A549 treated with AZD2906 at 1 μM for 4 hours (cell line): ENCODE measurements around the gene DAW1. TPM values are rescaled to one million over a fixed set of nuclear protein-coding genes. Genes with fewer than 3 reads are reported as not detected.

Experiments
- total RNA-seq: library from RNA; stranded (reverse); fragments of 200-300 nt; extraction: Qiagen RNA extraction; gene quantifications from 5 replicates; pipeline ENCODE4 v1.2.3, GENCODE V29; 2022

DAW1 gene, protein sequence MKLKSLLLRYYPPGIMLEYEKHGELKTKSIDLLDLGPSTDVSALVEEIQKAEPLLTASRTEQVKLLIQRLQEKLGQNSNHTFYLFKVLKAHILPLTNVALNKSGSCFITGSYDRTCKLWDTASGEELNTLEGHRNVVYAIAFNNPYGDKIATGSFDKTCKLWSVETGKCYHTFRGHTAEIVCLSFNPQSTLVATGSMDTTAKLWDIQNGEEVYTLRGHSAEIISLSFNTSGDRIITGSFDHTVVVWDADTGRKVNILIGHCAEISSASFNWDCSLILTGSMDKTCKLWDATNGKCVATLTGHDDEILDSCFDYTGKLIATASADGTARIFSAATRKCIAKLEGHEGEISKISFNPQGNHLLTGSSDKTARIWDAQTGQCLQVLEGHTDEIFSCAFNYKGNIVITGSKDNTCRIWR
- 2.1 to 3.4 TPM (median 2.2 TPM) in 5 replicates for total RNA-seq

GRCh38 chr2:227871375-227871791, at the start of gene DAW1:
Gene DAW1, plus strand, starts transcription at chr2:227871631. Its CDS starts 59 bp downstream, at chr2:227871690.

Other genes with a start within 250 kb of the DAW1 start
- gene SCYGR5, start 204.8 kb upstream of the DAW1 start, total RNA-seq, result not detected in 5 replicates
- gene SLC19A3, start 153.6 kb upstream of the DAW1 start, total RNA-seq, result 1.6 to 3.1 TPM (median 2.8 TPM) in 5 replicates
- gene SCYGR6, start 146.9 kb upstream of the DAW1 start, total RNA-seq, result not detected in 5 replicates
- not detected in 5 replicates for gene SCYGR7, start 143.3 kb upstream of the DAW1 start, total RNA-seq
- gene SCYGR8, start 125.7 kb upstream of the DAW1 start, total RNA-seq, result not detected in 5 replicates
- 3.5 to 6.9 TPM (median 5.9 TPM) in 5 replicates for gene CCL20, start 57.8 kb upstream of the DAW1 start, total RNA-seq